HEK293 (cell line): Measurements from ENCODE around the gene BBS12.

Experiments used
- GLI4 ChIP-seq: fragments of 450-650 bp; formaldehyde crosslinking; IDR thresholded peaks from 2 replicates; pipeline ENCODE4 v1.5.1; 2016; ENCODE audit warnings: missing biosample characterization, missing genetic modification characterization
- OSR2 ChIP-seq: fragments of 450-650 bp; formaldehyde crosslinking; IDR thresholded peaks from 2 replicates; pipeline ENCODE4 v1.5.1; 2016; ENCODE audit warnings: missing biosample characterization, missing genetic modification characterization
- SETDB1 ChIP-seq: IDR thresholded peaks from one replicate; pipeline ENCODE4 v1.6.1; 2017; ENCODE audit warnings: mild to moderate bottlenecking, low read length, moderate library complexity, mixed read lengths; ENCODE audit not compliant: insufficient read length
- ZBTB21 ChIP-seq: fragments of 450-650 bp; formaldehyde crosslinking; IDR thresholded peaks from 2 replicates; pipeline ENCODE4 v1.5.1; 2017; ENCODE audit warnings: missing biosample characterization, missing genetic modification characterization
- ZNF114 ChIP-seq: fragments of 450-650 bp; formaldehyde crosslinking; IDR thresholded peaks from 2 replicates; pipeline ENCODE4 v1.5.0; 2017; ENCODE audit warnings: missing biosample characterization, missing genetic modification characterization
- ZNF24 ChIP-seq: fragments of 450-650 bp; formaldehyde crosslinking; IDR thresholded peaks from 2 replicates; pipeline ENCODE4 v1.5.1; 2016; ENCODE audit warnings: missing biosample characterization, missing genetic modification characterization
- ZNF311 ChIP-seq: fragments of 450-650 bp; formaldehyde crosslinking; IDR thresholded peaks from 2 replicates; pipeline ENCODE4 v1.5.1; 2017; ENCODE audit warnings: missing biosample characterization, missing genetic modification characterization, borderline replicate concordance
- ZNF624 ChIP-seq: fragments of 450-650 bp; formaldehyde crosslinking; IDR thresholded peaks from 2 replicates; pipeline ENCODE4 v1.5.1; 2017; ENCODE audit warnings: missing biosample characterization, missing genetic modification characterization
- TF ChIP-seq, protein P1 (sequence below): fragments of 450-650 bp; formaldehyde crosslinking; optimal IDR thresholded peaks from 2 replicates; pipeline ENCODE3; 2016; ENCODE audit warnings: missing biosample characterization, mild to moderate bottlenecking, missing genetic modification characterization
- TF ChIP-seq, protein P2 (sequence below): fragments of 450-650 bp; formaldehyde crosslinking; IDR thresholded peaks from 2 replicates; pipeline ENCODE4 v1.5.1; 2016; ENCODE audit warnings: missing biosample characterization, missing genetic modification characterization
- TF ChIP-seq, protein P3 (sequence below): fragments of 450-650 bp; formaldehyde crosslinking; IDR thresholded peaks from 2 replicates; pipeline ENCODE4 v1.5.1; 2016; ENCODE audit warnings: missing biosample characterization, missing genetic modification characterization
- TF ChIP-seq, protein P4 (sequence below): fragments of 450-650 bp; formaldehyde crosslinking; IDR thresholded peaks from 2 replicates; pipeline ENCODE4 v1.5.1; 2016; ENCODE audit warnings: missing biosample characterization, missing genetic modification characterization, low read depth

DNA sequence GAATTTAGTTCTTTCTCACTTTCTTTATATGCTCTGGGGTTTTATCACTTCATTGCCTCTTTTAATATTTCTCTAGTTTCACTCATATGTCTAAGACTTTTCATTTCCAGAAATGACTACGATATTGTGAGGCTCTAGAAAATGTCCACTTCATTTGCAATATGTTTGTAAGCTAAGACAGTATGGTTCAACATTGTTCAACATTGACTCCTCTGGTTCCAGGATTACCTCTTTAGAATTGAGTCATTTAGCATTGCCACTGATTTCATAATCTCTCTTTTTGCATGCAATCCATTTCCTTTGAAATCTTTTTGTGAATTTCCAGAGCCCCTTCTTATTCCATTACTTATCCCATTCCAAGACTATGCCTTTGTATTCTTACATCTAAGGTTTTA is 32.3 kb downstream of the BBS12 start:
- TF ChIP-seq ZNF24 = no peak
- TF ChIP-seq, protein P1, sequence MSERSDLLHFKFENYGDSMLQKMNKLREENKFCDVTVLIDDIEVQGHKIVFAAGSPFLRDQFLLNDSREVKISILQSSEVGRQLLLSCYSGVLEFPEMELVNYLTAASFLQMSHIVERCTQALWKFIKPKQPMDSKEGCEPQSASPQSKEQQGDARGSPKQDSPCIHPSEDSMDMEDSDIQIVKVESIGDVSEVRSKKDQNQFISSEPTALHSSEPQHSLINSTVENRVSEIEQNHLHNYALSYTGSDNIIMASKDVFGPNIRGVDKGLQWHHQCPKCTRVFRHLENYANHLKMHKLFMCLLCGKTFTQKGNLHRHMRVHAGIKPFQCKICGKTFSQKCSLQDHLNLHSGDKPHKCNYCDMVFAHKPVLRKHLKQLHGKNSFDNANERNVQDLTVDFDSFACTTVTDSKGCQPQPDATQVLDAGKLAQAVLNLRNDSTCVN (tag by site-specific recombination) = no peak
- TF ChIP-seq, protein P2, sequence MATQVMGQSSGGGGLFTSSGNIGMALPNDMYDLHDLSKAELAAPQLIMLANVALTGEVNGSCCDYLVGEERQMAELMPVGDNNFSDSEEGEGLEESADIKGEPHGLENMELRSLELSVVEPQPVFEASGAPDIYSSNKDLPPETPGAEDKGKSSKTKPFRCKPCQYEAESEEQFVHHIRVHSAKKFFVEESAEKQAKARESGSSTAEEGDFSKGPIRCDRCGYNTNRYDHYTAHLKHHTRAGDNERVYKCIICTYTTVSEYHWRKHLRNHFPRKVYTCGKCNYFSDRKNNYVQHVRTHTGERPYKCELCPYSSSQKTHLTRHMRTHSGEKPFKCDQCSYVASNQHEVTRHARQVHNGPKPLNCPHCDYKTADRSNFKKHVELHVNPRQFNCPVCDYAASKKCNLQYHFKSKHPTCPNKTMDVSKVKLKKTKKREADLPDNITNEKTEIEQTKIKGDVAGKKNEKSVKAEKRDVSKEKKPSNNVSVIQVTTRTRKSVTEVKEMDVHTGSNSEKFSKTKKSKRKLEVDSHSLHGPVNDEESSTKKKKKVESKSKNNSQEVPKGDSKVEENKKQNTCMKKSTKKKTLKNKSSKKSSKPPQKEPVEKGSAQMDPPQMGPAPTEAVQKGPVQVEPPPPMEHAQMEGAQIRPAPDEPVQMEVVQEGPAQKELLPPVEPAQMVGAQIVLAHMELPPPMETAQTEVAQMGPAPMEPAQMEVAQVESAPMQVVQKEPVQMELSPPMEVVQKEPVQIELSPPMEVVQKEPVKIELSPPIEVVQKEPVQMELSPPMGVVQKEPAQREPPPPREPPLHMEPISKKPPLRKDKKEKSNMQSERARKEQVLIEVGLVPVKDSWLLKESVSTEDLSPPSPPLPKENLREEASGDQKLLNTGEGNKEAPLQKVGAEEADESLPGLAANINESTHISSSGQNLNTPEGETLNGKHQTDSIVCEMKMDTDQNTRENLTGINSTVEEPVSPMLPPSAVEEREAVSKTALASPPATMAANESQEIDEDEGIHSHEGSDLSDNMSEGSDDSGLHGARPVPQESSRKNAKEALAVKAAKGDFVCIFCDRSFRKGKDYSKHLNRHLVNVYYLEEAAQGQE = no peak
- TF ChIP-seq, protein P3, sequence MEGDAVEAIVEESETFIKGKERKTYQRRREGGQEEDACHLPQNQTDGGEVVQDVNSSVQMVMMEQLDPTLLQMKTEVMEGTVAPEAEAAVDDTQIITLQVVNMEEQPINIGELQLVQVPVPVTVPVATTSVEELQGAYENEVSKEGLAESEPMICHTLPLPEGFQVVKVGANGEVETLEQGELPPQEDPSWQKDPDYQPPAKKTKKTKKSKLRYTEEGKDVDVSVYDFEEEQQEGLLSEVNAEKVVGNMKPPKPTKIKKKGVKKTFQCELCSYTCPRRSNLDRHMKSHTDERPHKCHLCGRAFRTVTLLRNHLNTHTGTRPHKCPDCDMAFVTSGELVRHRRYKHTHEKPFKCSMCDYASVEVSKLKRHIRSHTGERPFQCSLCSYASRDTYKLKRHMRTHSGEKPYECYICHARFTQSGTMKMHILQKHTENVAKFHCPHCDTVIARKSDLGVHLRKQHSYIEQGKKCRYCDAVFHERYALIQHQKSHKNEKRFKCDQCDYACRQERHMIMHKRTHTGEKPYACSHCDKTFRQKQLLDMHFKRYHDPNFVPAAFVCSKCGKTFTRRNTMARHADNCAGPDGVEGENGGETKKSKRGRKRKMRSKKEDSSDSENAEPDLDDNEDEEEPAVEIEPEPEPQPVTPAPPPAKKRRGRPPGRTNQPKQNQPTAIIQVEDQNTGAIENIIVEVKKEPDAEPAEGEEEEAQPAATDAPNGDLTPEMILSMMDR (tag by site-specific recombination) = no peak
- no peak for TF ChIP-seq GLI4 (tag by site-specific recombination)
- no peak for TF ChIP-seq ZNF114
- no peak for TF ChIP-seq ZBTB21
- no peak for TF ChIP-seq ZNF624 (tag by site-specific recombination)
- TF ChIP-seq SETDB1 = no peak
- TF ChIP-seq OSR2 = no peak
- TF ChIP-seq, protein P4, sequence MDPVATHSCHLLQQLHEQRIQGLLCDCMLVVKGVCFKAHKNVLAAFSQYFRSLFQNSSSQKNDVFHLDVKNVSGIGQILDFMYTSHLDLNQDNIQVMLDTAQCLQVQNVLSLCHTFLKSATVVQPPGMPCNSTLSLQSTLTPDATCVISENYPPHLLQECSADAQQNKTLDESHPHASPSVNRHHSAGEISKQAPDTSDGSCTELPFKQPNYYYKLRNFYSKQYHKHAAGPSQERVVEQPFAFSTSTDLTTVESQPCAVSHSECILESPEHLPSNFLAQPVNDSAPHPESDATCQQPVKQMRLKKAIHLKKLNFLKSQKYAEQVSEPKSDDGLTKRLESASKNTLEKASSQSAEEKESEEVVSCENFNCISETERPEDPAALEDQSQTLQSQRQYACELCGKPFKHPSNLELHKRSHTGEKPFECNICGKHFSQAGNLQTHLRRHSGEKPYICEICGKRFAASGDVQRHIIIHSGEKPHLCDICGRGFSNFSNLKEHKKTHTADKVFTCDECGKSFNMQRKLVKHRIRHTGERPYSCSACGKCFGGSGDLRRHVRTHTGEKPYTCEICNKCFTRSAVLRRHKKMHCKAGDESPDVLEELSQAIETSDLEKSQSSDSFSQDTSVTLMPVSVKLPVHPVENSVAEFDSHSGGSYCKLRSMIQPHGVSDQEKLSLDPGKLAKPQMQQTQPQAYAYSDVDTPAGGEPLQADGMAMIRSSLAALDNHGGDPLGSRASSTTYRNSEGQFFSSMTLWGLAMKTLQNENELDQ (tag by site-specific recombination) = no peak
- TF ChIP-seq ZNF311 (tag by site-specific recombination) = no peak
